Bladder microvascular endothelial cell (primary cell): Measurements from ENCODE around the gene GPR61. TPM values are rescaled to one million over a fixed set of nuclear protein-coding genes. Genes with fewer than 3 reads are reported as not detected.

Source experiments
- total RNA-seq: library from RNA; depleted of rRNA; stranded (reverse); fragments of >200 nt; gene quantifications from 2 replicates; pipeline ENCODE4 v1.2.3, GENCODE V29; 2014

Gene GPR61, protein sequence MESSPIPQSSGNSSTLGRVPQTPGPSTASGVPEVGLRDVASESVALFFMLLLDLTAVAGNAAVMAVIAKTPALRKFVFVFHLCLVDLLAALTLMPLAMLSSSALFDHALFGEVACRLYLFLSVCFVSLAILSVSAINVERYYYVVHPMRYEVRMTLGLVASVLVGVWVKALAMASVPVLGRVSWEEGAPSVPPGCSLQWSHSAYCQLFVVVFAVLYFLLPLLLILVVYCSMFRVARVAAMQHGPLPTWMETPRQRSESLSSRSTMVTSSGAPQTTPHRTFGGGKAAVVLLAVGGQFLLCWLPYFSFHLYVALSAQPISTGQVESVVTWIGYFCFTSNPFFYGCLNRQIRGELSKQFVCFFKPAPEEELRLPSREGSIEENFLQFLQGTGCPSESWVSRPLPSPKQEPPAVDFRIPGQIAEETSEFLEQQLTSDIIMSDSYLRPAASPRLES
- under 0.01 TPM in 1 of 2 replicates, not detected in the other for total RNA-seq

DNA sequence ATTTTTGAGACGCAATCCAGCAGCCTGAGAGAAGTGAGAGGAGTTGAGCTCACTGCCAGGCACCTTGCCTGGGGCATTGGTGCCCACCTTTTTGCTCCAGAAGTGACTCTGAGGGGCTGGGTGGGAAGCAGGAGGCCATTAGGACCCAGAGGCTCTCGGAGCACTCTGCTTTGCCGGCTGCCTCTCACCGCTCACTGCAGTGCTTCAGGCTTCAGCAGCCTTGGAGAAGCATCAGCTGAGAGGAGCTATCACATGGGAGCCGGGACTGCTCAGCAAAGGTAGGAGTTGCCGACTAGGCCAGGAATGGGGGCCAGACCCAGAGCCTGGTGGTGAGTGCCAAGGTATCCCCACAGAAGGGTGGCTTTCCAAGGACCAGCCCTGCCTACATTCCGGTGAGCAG, at the start of gene GPR61:
Gene GPR61, plus strand, starts transcription at position 197 of the 400 bp plus-strand sequence. CDS start 3,151 bp downstream, outside the sequence.

DNA sequence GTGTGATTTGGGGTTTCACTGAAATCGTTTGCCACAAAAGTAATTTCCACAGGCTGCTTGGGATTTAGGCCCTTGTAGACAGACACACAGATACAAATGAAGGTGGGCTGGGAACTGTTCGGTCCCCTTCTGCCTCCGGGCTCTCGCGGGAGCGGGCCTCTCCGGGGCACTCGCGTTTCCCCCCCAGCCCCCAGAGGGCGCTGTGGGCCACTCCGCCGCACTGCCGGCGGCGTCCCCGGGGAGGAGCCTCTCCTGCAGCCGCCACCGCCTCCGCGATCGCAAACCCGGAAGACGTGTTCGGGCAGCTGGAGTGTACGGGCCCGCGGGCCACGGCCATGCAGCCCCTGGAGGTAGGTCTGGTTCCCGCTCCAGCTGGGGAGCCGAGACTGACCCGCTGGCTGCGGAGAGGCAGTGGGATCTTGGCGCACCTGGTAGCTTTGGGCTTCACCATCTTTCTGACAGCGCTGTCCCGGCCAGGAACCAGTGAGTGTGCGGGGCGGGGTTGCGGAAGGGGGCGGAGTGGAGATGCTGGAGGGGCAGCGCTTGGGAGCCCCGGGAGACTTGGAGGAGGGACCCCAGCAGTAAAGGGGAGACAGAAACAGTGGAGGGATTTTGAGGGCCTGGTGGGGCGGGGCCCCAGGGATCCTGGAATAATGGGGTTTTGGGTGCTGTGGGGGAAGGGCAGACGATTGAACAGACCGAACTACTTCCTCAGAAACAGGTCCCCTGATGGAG, 45.7 kb upstream of the GPR61 start, which contains the start of gene CYB561D1:
Gene CYB561D1, plus strand, starts transcription at position 290 of the 735 bp plus-strand sequence. Its CDS starts 46 bp downstream, at position 336.

DNA sequence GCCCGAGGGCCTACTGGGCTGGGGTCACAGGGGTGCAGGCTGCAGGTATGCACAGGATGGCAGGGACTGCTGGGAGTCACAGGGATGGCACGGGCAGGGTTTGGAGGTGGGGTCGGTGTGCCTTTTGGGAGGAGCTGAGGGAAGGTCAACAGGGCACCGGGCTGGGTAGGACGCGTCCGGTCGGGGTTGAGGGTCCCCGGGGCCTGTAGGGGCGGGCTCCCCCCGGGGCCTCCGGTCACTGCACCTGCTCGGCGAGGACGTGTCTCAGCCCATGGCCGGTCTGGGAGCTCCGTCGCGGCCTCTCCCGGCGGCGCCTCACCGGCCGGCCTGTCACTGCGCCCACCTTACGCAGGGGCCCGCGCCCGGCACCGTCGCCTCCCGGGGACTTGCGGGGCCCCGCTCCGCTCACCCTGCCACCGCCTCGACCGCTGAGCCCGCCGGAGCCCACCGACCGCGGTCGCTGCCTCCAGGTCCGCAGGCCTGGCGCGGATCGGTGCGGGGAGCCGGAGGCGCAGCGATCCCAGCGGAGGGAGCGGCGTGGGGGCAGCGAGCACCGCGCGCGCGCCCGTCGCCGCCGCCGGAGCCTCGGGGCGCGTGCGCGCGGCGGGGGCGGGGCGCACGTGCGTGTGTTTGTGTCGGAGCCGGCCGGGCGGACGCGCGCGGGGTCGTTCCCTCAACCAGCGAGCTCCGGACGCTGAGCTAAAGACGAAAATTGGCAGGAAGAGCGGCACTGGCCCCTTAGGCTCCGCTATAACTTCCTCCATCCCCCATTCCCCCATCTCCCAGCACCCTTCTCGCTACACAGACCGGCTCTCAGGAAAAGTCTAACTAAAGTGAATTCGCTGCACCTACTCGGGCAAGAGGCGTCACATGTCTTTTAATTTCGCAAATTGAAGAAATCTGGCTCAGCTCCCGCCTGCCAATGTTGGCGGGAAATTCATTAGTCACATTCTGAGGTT, 30.2 kb upstream of the GPR61 start, which contains the start of gene AMIGO1:
Gene AMIGO1, minus strand, starts transcription at position 552 of the 959 bp plus-strand sequence. CDS start 815 bp downstream, outside the sequence.

DNA sequence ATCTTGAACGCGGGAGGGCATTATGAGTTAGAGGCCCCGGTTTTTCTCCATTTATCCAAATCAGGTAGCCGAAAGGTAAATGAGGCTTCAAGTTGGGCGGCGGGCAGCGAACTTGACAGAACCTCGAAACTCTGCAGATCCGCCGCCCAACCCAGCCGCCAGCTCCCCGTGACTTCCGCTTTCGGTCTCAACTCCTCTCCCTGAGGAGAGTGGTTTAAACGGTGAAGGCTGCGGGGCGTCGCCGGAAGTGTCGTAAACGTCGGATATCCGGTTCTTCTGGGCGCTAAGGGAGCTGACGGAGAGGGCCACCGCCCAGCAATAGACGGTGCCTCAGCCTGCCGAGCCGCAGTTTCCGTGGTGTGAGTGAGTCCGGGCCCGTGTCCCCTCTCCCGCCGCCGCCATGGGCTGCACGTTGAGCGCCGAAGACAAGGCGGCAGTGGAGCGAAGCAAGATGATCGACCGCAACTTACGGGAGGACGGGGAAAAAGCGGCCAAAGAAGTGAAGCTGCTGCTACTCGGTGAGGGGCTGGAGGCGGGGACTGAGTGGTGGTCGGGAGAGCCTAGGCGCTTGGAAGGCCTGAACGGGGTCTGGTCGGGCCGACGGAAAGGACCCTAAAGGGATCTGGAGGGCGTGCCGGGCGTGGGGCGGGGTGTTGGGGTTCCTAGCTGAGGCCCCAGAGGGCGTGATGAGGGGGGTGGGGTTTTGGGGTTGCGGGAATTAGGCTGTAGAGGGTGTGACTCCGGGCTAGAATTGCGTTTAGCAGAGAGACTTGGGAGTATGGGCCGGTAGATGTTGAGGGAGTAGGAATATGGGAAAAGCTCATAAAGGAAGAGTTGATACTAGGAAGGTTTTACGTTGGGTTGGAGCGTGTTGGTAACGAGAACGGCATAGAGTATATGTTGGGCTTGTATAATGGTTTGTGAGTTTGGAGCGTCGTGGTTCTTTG, 8.9 kb downstream of the GPR61 start, which contains the start of gene GNAI3:
Gene GNAI3, plus strand, starts transcription at position 295 of the 947 bp plus-strand sequence. Its CDS starts 106 bp downstream, at position 401.

Other genes with a start within 250 kb of the GPR61 start
- not detected in 2 replicates for gene MYBPHL, start 232.9 kb upstream of the GPR61 start, total RNA-seq
- gene SORT1, start 142.0 kb upstream of the GPR61 start, total RNA-seq: 14.9 and 32.0 TPM in 2 replicates
- 36.8 and 48.5 TPM in 2 replicates for gene PSMA5, start 113.4 kb upstream of the GPR61 start, total RNA-seq
- gene SYPL2, start 73.3 kb upstream of the GPR61 start, total RNA-seq: 0.13 TPM in 1 of 2 replicates, not detected in the other
- gene ATXN7L2, start 56.0 kb upstream of the GPR61 start, total RNA-seq: 0.49 and 1.2 TPM in 2 replicates
- gene CYB561D1, start 45.8 kb upstream of the GPR61 start, total RNA-seq: 2.8 and 7.0 TPM in 2 replicates
- 0.16 and 3.0 TPM in 2 replicates for gene AMIGO1, start 30.1 kb upstream of the GPR61 start, total RNA-seq
- 11.5 and 18.3 TPM in 2 replicates for gene GNAI3, start 8.7 kb downstream of the GPR61 start, total RNA-seq
- gene GNAT2, start 79.7 kb downstream of the GPR61 start, total RNA-seq: 0.31 and 0.49 TPM in 2 replicates
- 28.2 and 46.6 TPM in 2 replicates for gene AMPD2, start 80.0 kb downstream of the GPR61 start, total RNA-seq
- gene GSTM4, start 116.2 kb downstream of the GPR61 start, total RNA-seq: 1.3 and 3.8 TPM in 2 replicates
- gene GSTM2, start 128.2 kb downstream of the GPR61 start, total RNA-seq: 0.97 and 3.7 TPM in 2 replicates
- not detected in 2 replicates for gene GSTM1, start 147.9 kb downstream of the GPR61 start, total RNA-seq
- not detected in 2 replicates for gene GSTM5, start 172.4 kb downstream of the GPR61 start, total RNA-seq
- gene GSTM3, start 201.2 kb downstream of the GPR61 start, total RNA-seq: 16.8 and 27.5 TPM in 2 replicates
- not detected in 2 replicates for gene EPS8L3, start 224.1 kb downstream of the GPR61 start, total RNA-seq